ENCODE data around the gene SLC24A3. TPM values are rescaled to one million over a fixed set of nuclear protein-coding genes. Genes with fewer than 3 reads are reported as not detected.

Gene SLC24A3
- total RNA-seq, 1 donor from 2014 or later: 0.21 TPM

GRCh38 chr20:19520261-19520660 lies 307.8 kb downstream of the SLC24A3 start:
- Histone ChIP-seq H2AFZ (replicated peaks) (no peak overlapping the region), H3K27me3 (no peaks in the 10 kb centered on the region), H3K9me3 (ENCODE audit: low read depth) (no peaks in the 10 kb centered on the region), H3K36me3 (no peaks in the 10 kb centered on the region), H3K4me2 (no peak overlapping the region), H3F3A (ENCODE audit: low read depth) (no peaks in the 10 kb centered on the region), H3K9ac (no peak overlapping the region), H3K27ac (no peak overlapping the region), H3K79me2 (ENCODE audit: low read depth) (no peaks in the 10 kb centered on the region), H4K20me1 (ENCODE audit: low read depth) (no peaks in the 10 kb centered on the region), H3K4me3 (no peak overlapping the region), H3K4me1 (no peaks in the 10 kb centered on the region)
- H3K9me3 Mint-ChIP-seq: peaks cover 2% of the 10 kb centered on the region
- no peak overlapping the region for H3K4me3 Mint-ChIP-seq
- DNase-seq (ENCODE audit: low spot score): no peak
- peaks cover 3% of the 10 kb centered on the region for H3K27me3 Mint-ChIP-seq (ENCODE audit: insufficient read depth, low read depth)
- no peaks in the 10 kb centered on the region for H3K4me1 Mint-ChIP-seq
- H3K27ac Mint-ChIP-seq: no peak overlapping the region
- TF ChIP-seq, protein P1, sequence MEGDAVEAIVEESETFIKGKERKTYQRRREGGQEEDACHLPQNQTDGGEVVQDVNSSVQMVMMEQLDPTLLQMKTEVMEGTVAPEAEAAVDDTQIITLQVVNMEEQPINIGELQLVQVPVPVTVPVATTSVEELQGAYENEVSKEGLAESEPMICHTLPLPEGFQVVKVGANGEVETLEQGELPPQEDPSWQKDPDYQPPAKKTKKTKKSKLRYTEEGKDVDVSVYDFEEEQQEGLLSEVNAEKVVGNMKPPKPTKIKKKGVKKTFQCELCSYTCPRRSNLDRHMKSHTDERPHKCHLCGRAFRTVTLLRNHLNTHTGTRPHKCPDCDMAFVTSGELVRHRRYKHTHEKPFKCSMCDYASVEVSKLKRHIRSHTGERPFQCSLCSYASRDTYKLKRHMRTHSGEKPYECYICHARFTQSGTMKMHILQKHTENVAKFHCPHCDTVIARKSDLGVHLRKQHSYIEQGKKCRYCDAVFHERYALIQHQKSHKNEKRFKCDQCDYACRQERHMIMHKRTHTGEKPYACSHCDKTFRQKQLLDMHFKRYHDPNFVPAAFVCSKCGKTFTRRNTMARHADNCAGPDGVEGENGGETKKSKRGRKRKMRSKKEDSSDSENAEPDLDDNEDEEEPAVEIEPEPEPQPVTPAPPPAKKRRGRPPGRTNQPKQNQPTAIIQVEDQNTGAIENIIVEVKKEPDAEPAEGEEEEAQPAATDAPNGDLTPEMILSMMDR (IDR thresholded peaks at IDR 0.05): no peak
- TF ChIP-seq EZH2phosphoT487 (IDR thresholded peaks at IDR 0.05) (no peak), EZH2 (IDR thresholded peaks at IDR 0.05) (no peak)
- H3K36me3 Mint-ChIP-seq: peaks cover 2% of the 10 kb centered on the region

DNA sequence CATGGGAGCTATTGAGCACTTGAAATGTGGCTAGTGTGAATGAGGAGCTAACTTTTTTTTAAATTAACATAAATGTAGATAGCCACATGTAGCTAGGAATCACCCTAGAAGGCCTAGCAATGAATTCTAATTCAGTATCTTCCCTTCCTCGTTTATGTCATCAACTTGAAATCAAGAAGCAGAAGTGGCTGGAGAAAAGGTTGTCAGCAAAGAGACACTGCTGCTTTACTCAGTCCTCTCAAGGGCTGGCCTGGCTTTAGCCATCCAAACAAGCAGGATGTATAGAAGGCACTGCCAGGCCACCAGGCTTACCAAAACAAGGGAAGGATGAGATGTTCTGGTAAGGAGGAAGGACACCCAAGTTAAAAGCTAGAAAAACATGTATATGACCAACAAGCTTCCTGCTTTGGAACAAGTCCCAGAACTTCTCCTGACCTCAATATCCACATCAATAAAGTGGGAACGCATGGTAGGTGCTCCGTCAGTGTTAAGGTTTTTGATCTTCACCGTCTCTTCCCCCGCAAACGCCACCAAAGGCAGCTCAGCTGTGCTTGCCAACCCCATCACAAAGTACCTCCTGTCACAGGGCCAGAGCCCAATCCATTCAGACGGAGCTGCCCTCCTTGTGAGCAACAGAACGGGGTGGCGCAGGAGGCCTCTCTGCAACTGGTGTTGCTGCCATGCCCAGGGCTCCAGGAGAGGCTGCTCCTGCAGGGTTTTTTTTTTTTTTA lies 309.8 kb downstream of the SLC24A3 start:
- no peaks in the 10 kb centered on the region for H3K27me3 Mint-ChIP-seq (ENCODE audit: insufficient read depth, low read depth)
- no peak overlapping the region for H3K4me3 Mint-ChIP-seq
- Histone ChIP-seq H3K4me2 (no peak overlapping the region), H3K4me1 (no peaks in the 10 kb centered on the region), H3K79me2 (ENCODE audit: low read depth) (no peaks in the 10 kb centered on the region), H3K36me3 (no peaks in the 10 kb centered on the region), H3K9ac (no peak overlapping the region), H2AFZ (replicated peaks) (no peak overlapping the region), H3K4me3 (no peak overlapping the region), H3K27ac (no peak overlapping the region), H3F3A (ENCODE audit: low read depth) (no peaks in the 10 kb centered on the region), H4K20me1 (ENCODE audit: low read depth) (no peaks in the 10 kb centered on the region), H3K27me3 (no peaks in the 10 kb centered on the region), H3K9me3 (ENCODE audit: low read depth) (no peaks in the 10 kb centered on the region)
- H3K4me1 Mint-ChIP-seq: no peaks in the 10 kb centered on the region
- TF ChIP-seq, protein P1 (IDR thresholded peaks at IDR 0.05): no peak
- TF ChIP-seq EZH2 (IDR thresholded peaks at IDR 0.05): no peak
- no peak for TF ChIP-seq EZH2phosphoT487 (IDR thresholded peaks at IDR 0.05)
- H3K27ac Mint-ChIP-seq: no peak overlapping the region
- H3K9me3 Mint-ChIP-seq: no peaks in the 10 kb centered on the region
- H3K36me3 Mint-ChIP-seq: no peaks in the 10 kb centered on the region
- no peak for DNase-seq (ENCODE audit: low spot score)

DNA sequence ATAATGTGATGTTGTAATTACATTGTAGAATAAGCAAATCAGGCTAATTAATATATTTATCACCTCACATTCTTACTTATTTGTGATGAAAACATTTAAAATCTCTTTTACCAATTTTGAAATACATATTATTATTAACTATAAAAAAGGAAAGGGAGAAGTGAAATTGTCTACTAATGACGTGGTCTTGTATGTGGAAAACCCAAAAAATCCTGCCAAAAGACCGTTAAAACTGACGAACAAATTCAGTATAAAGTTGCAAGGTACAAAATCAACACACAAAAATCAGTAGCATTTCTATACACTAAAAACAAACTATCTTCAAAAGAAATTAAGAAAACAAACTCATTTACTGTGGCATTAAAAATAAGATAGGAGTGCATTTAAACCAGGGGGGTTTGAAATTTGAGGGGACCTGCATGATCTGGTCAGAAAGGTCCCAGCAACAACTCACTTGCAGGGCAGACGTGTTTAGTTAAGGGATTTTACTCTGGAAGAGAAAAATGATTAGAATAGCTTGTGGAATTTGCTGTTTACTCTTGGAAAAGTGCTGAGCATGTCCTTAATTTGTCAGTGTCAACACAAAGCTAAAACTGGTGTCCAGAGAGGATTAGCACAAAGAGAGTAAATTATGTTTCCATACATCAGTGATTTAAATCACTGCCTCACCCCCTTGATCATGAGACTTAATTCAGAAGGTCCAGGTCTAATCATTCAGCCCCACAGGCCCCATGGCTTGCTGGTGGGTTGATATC lies 310.6 kb downstream of the SLC24A3 start:
- TF ChIP-seq EZH2 (IDR thresholded peaks at IDR 0.05) (no peak), EZH2phosphoT487 (IDR thresholded peaks at IDR 0.05) (no peak)
- TF ChIP-seq, protein P1 (IDR thresholded peaks at IDR 0.05): no peak
- Mint-ChIP-seq H3K27ac (no peak overlapping the region), H3K9me3 (no peaks in the 10 kb centered on the region), H3K27me3 (ENCODE audit: insufficient read depth, low read depth) (no peaks in the 10 kb centered on the region), H3K4me3 (no peak overlapping the region), H3K36me3 (no peaks in the 10 kb centered on the region), H3K4me1 (no peaks in the 10 kb centered on the region)
- H3K36me3 ChIP-seq: no peaks in the 10 kb centered on the region
- no peak overlapping the region for H2AFZ ChIP-seq (replicated peaks)
- H3K4me3 ChIP-seq: no peak overlapping the region
- no peaks in the 10 kb centered on the region for H3K4me1 ChIP-seq
- H4K20me1 ChIP-seq (ENCODE audit: low read depth): no peaks in the 10 kb centered on the region
- H3K9me3 ChIP-seq (ENCODE audit: low read depth): no peaks in the 10 kb centered on the region
- no peak overlapping the region for H3K9ac ChIP-seq
- no peaks in the 10 kb centered on the region for H3K79me2 ChIP-seq (ENCODE audit: low read depth)
- H3K27ac ChIP-seq: no peak overlapping the region
- H3F3A ChIP-seq (ENCODE audit: low read depth): no peaks in the 10 kb centered on the region
- no peak for DNase-seq (ENCODE audit: low spot score)
- H3K4me2 ChIP-seq: no peak overlapping the region
- H3K27me3 ChIP-seq: no peaks in the 10 kb centered on the region
